GM12875 (cell line): ENCODE results near the gene SFXN3.
A peak's percentile ranks its signal among the peaks of the same experiment; 100 is the strongest.

ENCODE experiments used
- H3K4me3 ChIP-seq: one replicate; pipeline ENCODE4 v1.5.1; 2011; ENCODE audit warnings: low read depth, low read length, control low read depth
- TF ChIP-seq, protein P1 (sequence below): IDR thresholded peaks from 2 replicates; pipeline ENCODE4 v1.5.1; 2011; ENCODE audit warnings: low read depth, mild to moderate bottlenecking, control low read depth, inconsistent platforms, low read length, moderate library complexity, borderline replicate concordance; ENCODE audit not compliant: insufficient read depth

SFXN3 gene

DNA sequence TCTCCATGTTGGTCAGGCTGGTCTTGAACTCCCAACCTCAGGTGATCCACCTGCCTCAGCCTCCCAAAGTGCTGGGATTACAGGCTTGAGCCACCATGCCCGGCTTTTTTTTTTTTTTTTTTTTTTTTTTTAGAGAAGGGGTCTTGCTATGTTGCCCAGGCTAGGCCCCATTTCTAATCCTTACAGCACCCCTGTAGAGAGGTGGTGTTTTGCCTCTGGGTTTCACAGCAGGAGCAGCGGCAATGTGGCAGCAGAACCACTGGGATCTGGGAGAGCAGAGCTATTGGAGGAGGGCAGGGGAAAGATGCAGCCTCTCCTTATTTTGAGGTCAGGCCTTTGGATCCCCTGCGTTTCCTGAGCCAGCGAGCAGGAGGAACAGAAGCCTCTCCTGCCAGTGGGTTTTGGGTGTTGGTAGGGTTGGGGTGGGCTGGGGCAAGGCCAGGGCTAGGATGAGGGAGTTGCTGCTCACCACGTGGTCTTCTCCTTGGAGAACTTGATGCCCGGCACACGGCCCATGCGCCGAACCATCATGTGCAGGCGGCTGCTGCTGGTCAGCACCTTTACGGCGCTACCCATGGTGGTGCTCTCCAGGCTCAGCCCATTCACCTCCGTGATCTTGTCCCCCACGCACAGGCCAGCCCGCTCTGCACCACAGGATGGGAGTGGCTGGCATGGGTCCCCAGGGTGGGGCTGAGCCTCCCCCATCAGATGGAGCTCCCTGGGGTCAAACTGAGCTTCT is 7.9 kb upstream of the SFXN3 start:
- H3K4me3 ChIP-seq = no peak overlapping the region
- TF ChIP-seq, protein P1, sequence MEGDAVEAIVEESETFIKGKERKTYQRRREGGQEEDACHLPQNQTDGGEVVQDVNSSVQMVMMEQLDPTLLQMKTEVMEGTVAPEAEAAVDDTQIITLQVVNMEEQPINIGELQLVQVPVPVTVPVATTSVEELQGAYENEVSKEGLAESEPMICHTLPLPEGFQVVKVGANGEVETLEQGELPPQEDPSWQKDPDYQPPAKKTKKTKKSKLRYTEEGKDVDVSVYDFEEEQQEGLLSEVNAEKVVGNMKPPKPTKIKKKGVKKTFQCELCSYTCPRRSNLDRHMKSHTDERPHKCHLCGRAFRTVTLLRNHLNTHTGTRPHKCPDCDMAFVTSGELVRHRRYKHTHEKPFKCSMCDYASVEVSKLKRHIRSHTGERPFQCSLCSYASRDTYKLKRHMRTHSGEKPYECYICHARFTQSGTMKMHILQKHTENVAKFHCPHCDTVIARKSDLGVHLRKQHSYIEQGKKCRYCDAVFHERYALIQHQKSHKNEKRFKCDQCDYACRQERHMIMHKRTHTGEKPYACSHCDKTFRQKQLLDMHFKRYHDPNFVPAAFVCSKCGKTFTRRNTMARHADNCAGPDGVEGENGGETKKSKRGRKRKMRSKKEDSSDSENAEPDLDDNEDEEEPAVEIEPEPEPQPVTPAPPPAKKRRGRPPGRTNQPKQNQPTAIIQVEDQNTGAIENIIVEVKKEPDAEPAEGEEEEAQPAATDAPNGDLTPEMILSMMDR = no peak

DNA sequence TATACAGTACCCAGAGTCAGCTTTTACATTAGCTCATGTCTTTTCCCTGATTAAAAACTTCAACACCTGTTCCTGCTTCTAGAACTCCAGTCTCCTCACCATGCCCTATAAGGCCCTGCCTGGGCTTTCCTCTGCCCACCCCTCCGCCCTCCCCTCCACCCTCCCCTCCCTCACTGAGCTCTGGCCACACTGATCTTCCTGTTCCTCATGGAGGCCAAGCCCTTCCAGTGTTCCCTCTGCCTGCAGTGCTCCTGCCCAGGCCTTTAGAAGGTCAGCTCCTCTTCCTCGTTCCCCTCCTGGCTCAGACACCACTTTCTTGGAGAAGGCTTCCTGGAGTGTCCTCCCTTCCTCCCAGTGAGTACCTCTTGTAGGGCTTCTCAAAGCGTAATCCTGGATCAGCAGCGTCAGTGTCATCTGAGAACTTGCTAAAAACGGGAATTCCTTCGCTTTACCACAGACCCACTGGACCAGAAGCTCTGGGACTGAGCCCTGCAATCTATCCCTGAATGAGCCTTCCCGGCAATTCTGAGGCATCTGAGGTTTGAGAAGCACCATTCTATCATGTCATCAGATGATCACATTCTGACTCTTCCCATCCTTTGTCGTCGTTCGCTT is 3.8 kb upstream of the SFXN3 start:
- TF ChIP-seq, protein P1 = no peak
- no peak overlapping the region for H3K4me3 ChIP-seq

DNA sequence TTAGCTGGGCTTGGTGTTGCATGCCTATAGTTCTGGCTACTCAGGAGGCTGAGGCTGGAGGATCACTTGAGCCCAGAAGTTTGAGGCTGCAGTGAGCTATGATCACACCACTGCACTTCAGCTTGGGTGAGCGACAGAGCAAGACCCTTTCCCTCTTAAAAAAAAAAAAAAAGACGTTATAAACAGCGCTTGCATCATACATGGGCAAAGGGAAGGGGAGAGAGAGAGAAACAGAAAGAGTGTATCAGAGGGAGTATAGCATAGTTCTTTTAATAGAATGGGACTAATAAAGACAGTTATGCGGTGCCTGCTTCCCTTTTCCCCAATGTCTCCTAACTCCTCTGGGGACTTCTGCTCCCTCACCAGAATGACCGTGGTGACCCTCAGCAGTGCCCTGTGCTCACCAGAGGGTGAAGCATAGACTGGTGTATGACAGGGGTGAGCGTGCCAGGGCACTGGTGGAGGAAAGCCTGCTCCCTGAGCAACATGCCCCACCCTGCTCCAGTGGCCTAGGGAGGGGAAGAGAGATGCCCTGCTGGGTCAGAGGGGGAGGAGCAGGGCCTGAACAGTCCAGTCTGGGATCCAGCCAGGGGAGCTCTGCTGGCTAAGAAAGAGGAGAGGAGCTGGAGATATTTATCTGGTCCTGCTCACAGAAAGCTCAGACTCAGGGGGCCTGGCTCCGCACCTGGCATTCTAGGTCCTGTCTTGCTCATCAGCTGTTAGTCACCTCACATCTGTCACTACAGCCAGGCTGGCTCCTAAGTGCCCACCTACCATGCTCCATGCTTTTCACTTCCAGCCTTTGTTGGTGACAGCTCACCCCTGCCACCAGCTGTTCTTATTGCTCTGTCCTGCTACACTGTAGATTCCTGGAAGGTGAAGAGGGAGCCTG is 2.3 kb upstream of the SFXN3 start:
- TF ChIP-seq, protein P1 = no peak
- no peak overlapping the region for H3K4me3 ChIP-seq

DNA sequence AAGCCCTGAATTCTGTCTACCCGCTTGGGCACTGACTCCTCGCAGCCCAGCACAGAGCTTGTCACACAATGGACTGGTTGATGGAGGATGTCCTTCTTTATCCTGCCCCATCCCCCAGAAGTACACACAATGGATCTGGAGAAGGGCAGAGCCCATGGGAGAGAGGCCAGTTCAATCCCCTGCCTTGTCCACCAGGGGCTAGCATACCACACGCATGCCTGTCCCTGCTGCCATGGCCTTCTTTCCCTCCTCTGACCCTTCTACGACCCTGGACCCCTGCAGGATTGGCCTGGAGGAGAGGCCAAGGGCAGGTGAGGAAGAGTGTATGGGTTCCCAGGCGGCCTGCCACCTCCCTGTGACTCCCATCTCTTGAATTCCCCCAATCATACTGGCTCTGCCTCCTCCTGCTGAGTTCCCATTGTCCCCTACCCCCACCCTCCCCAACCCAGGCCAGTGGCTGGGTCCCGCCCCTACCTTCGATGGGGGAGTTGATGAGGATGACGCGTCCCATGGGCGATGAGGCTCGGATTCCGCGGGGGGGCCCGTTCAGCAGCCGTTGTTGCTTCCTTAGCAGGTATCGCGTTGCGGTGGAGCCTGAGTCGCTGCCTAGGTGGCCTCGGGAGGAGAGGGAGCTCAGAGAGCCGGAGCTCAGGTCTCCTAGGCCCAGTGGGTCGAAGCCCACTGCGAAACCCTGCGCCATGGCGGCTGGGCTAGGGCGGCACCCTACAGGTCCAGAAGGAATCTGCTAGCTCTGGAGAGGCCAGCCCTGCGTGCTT is 1.3 kb upstream of the SFXN3 start:
- TF ChIP-seq, protein P1 = 0 out of 2 replicates have a peak, but pooled peaks have one; percentile 2
- H3K4me3 ChIP-seq = no peak overlapping the region

DNA sequence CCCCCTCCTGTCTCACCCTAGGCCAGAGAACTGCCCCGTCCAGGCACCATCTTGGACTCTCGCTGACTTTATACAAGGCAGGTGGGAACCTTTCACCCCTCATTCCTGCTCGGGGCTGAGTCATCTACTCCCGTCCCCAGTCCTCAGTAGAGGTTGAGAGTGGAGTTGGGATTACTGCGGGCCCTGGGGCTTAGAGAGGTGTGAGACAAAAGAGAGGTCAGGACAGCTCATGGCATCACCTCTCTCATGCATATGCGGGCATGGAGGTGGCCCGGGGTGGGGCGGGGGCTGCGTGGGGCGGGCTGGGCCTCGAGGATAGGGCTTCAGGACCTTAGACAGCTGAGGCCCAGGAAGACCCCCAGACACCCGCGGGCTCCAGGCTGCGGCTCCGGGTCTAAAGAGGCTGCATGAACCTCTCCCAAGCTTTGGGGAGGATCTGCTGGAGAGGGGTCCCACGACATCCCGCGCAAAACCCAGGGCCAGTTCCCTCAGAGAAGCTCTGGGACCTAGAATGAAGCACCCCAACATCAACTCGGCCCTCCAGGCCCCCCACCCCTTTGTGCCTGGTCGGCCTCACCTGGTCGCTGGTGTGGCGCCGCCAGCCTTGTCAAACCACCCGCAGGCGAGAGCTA is 422 bp upstream of the SFXN3 start:
- TF ChIP-seq, protein P1 = no peak

More for the DNA sequence above, 422 bp upstream of the SFXN3 start:
- H3K4me3 ChIP-seq = no peak overlapping the region
